Activated CD4-positive, alpha-beta T cell treated with anti-CD3 and anti-CD28 coated beads, Interleukin-2, amount 50 U/mL, for 4 hours (primary cell): ENCODE measurements around the gene EDDM13.
"Not testable (repeated sequence)": the region's sequence is repeated elsewhere in the genome, so short reads cannot be mapped to it uniquely, and the experiment has no call there.

Source experiments
- DNase-seq, 2 experiments: peaks; one replicate each; pipeline ENCODE4 v3.0.0-alpha.2; 2020

The EDDM13 gene

GRCh38 chr19:56321989-56322440 lies 49.5 kb downstream of the EDDM13 start:
- no peak for DNase-seq

GRCh38 chr19:56324436-56324835 lies 51.9 kb downstream of the EDDM13 start:
- DNase-seq, result no peak

- DNase-seq, result no peak
Observed at GRCh38 chr19:56332695-56333094, 60.1 kb downstream of the EDDM13 start.

GRCh38 chr19:56333506-56333905 lies 61.0 kb downstream of the EDDM13 start:
- DNase-seq, result peak; percentile 26 to 29

- DNase-seq, result not testable (repeated sequence)
Observed at GRCh38 chr19:56335371-56335770, 62.8 kb downstream of the EDDM13 start.

GRCh38 chr19:56337077-56337476 lies 64.5 kb downstream of the EDDM13 start:
- not testable (repeated sequence) for DNase-seq

GRCh38 chr19:56339031-56339430 lies 66.5 kb downstream of the EDDM13 start:
- DNase-seq, result not testable (repeated sequence)

GRCh38 chr19:56341948-56342347 lies 69.4 kb downstream of the EDDM13 start:
- no peak for DNase-seq

GRCh38 chr19:56347163-56347778 lies 74.7 kb downstream of the EDDM13 start:
- no peak for DNase-seq

- DNase-seq, result no peak
Observed at GRCh38 chr19:56348289-56348877, 75.8 kb downstream of the EDDM13 start.

- DNase-seq, result peak; percentile 38 to 45
Observed at GRCh38 chr19:56350416-56351045, 78.0 kb downstream of the EDDM13 start.

GRCh38 chr19:56351208-56351607 lies 78.7 kb downstream of the EDDM13 start:
- DNase-seq, result no peak

- no peak for DNase-seq
Observed at GRCh38 chr19:56355517-56355916, 83.0 kb downstream of the EDDM13 start.

GRCh38 chr19:56356944-56357343 lies 84.4 kb downstream of the EDDM13 start:
- no peak for DNase-seq
